Mammary epithelial cell (primary cell): ENCODE measurements around the gene FXYD2.

ENCODE experiments used
- CTCF ChIP-seq, 2 donors: IDR thresholded peaks in 1 of 2; conservative IDR thresholded peaks in 1 of 2; 2 replicates each; pipeline ENCODE4 v1.5.1; 2011 to 2012; ENCODE audit warnings: inconsistent platforms in 2 of 2, low read length in 2 of 2, mild to moderate bottlenecking in 2 of 2, control low read depth in 1 of 2, low read depth in 1 of 2; ENCODE audit not compliant: insufficient read depth in 1 of 2; ENCODE audit errors: extremely low read depth in 1 of 2
- EZH2 ChIP-seq: IDR thresholded peaks from 2 replicates; pipeline ENCODE4 v1.6.1; 2012; ENCODE audit warnings: low read length, inconsistent platforms, borderline replicate concordance

GRCh38 chr11:117857734-117858414 lies 33.3 kb upstream of the FXYD2 start:
- TF ChIP-seq CTCF (conservative IDR thresholded peaks at IDR 0.05 in 1 of 2, IDR thresholded peaks at IDR 0.05 in 1 of 2; ENCODE audit: extremely low read depth in 1 of 2, insufficient read depth in 1 of 2, low read depth in 1 of 2, low read length in 2 of 2), result no peak
- TF ChIP-seq EZH2, result no peak
